Measurements from ENCODE around the gene CPLANE2.
"Not testable (repeated sequence)": the region's sequence is repeated elsewhere in the genome, so short reads cannot be mapped to it uniquely, and the experiment has no call there.

The CPLANE2 gene

GRCh38 chr1:16236511-16237342 is at the start of gene CPLANE2:
Gene CPLANE2, minus strand, starts transcription at chr1:16237183. Its CDS starts 441 bp downstream, at chr1:16236742.
- DNase-seq = peak; percentile 80 to 98

- no peak for DNase-seq
Observed at GRCh38 chr1:16286122-16286521, 49.1 kb upstream of the CPLANE2 start.

GRCh38 chr1:16281765-16282164 is 44.8 kb upstream of the CPLANE2 start:
- no peak for DNase-seq

GRCh38 chr1:16279186-16279585 is 42.2 kb upstream of the CPLANE2 start:
- no peak for DNase-seq

- no peak for DNase-seq
Observed at GRCh38 chr1:16276302-16277030, 39.5 kb upstream of the CPLANE2 start.

- DNase-seq = no peak
Observed at GRCh38 chr1:16275591-16275990, 38.6 kb upstream of the CPLANE2 start.

GRCh38 chr1:16267690-16268180 is 30.8 kb upstream of the CPLANE2 start:
- DNase-seq = no peak

GRCh38 chr1:16266411-16267118 is 29.6 kb upstream of the CPLANE2 start:
- DNase-seq = no peak

- DNase-seq = peak in 1 of 2 experiments; percentile 6
Observed at GRCh38 chr1:16262067-16262466, 25.1 kb upstream of the CPLANE2 start.

- no peak for DNase-seq
Observed at GRCh38 chr1:16260814-16261213, 23.8 kb upstream of the CPLANE2 start.

GRCh38 chr1:16258591-16259135 is 21.7 kb upstream of the CPLANE2 start:
- no peak for DNase-seq

GRCh38 chr1:16257968-16258367 is 21.0 kb upstream of the CPLANE2 start:
- DNase-seq = no peak

GRCh38 chr1:16257556-16257955 is 20.6 kb upstream of the CPLANE2 start:
- DNase-seq = not testable (repeated sequence)

GRCh38 chr1:16256478-16256877 is 19.5 kb upstream of the CPLANE2 start:
- DNase-seq = no peak

GRCh38 chr1:16254263-16254928 is 17.4 kb upstream of the CPLANE2 start:
- no peak for DNase-seq

- DNase-seq = no peak
Observed at GRCh38 chr1:16253332-16253922, 16.4 kb upstream of the CPLANE2 start.

- no peak for DNase-seq
Observed at GRCh38 chr1:16252912-16253311, 15.9 kb upstream of the CPLANE2 start.

GRCh38 chr1:16251381-16251780 is 14.4 kb upstream of the CPLANE2 start:
- peak; percentile 38 to 66 for DNase-seq

GRCh38 chr1:16250524-16251251 is 13.7 kb upstream of the CPLANE2 start:
- no peak for DNase-seq

- DNase-seq = no peak
Observed at GRCh38 chr1:16249596-16250241, 12.7 kb upstream of the CPLANE2 start.
